Left hindlimb (tissue), 1 donor: ENCODE results near the gene CALML6.
"Not testable (repeated sequence)": the region's sequence is repeated elsewhere in the genome, so short reads cannot be mapped to it uniquely, and the experiment has no call there.

Experiments
- DNase-seq: peaks from one replicate; pipeline ENCODE4 v3.0.0-alpha.2; 2018

CALML6 gene

GRCh38 chr1:1914971-1915692 is at the start of gene CALML6:
Gene CALML6, plus strand, starts transcription at chr1:1915260. Its CDS starts 21 bp downstream, at chr1:1915281.
- DNase-seq, result peak; percentile 48

GRCh38 chr1:1867164-1867563 is 47.9 kb upstream of the CALML6 start:
- DNase-seq, result no peak

- DNase-seq, result no peak
Measured at GRCh38 chr1:1869469-1869868, 45.6 kb upstream of the CALML6 start.

GRCh38 chr1:1872329-1872994 is 42.6 kb upstream of the CALML6 start:
- no peak for DNase-seq

- no peak for DNase-seq
Measured at GRCh38 chr1:1873186-1873585, 41.9 kb upstream of the CALML6 start.

GRCh38 chr1:1874901-1875300 is 40.2 kb upstream of the CALML6 start:
- no peak for DNase-seq

GRCh38 chr1:1875932-1876331 is 39.1 kb upstream of the CALML6 start:
- no peak for DNase-seq

GRCh38 chr1:1876335-1876930 is 38.6 kb upstream of the CALML6 start:
- no peak for DNase-seq

- DNase-seq, result no peak
Measured at GRCh38 chr1:1877865-1878436, 37.1 kb upstream of the CALML6 start.

GRCh38 chr1:1879942-1880341 is 35.1 kb upstream of the CALML6 start:
- no peak for DNase-seq

GRCh38 chr1:1880617-1881312 is 34.3 kb upstream of the CALML6 start:
- DNase-seq, result no peak

GRCh38 chr1:1881727-1882126 is 33.3 kb upstream of the CALML6 start:
- no peak for DNase-seq

- no peak for DNase-seq
Measured at GRCh38 chr1:1883092-1883873, 31.8 kb upstream of the CALML6 start.

GRCh38 chr1:1883890-1884289 is 31.2 kb upstream of the CALML6 start:
- DNase-seq, result not testable (repeated sequence)

GRCh38 chr1:1889090-1889750 is 25.8 kb upstream of the CALML6 start:
- no peak for DNase-seq

- DNase-seq, result no peak
Measured at GRCh38 chr1:1889847-1890505, 25.1 kb upstream of the CALML6 start.

- peak; percentile 93 for DNase-seq
Measured at GRCh38 chr1:1890506-1891348, 24.3 kb upstream of the CALML6 start, which contains the start of gene GNB1. Gene GNB1, minus strand, starts transcription at chr1:1891087. Its CDS starts 65,634 bp downstream, at chr1:1825453.

GRCh38 chr1:1891349-1892078 is 23.5 kb upstream of the CALML6 start:
- peak; percentile 91 for DNase-seq

GRCh38 chr1:1892079-1892762 is 22.8 kb upstream of the CALML6 start:
- no peak for DNase-seq
